ENCODE data around the gene PTPRT.

PTPRT gene

GRCh38 chr20:42085366-42085765 is 1104.3 kb downstream of the PTPRT start:
- no peak for DNase-seq

GRCh38 chr20:42083280-42083679 is 1106.4 kb downstream of the PTPRT start:
- no peak for DNase-seq

GRCh38 chr20:42082611-42083010 is 1107.1 kb downstream of the PTPRT start:
- no peak for DNase-seq

- no peak for DNase-seq
Measured at GRCh38 chr20:42080956-42081355, 1108.8 kb downstream of the PTPRT start.

- no peak for DNase-seq
Measured at GRCh38 chr20:42074944-42075343, 1114.8 kb downstream of the PTPRT start.

DNA sequence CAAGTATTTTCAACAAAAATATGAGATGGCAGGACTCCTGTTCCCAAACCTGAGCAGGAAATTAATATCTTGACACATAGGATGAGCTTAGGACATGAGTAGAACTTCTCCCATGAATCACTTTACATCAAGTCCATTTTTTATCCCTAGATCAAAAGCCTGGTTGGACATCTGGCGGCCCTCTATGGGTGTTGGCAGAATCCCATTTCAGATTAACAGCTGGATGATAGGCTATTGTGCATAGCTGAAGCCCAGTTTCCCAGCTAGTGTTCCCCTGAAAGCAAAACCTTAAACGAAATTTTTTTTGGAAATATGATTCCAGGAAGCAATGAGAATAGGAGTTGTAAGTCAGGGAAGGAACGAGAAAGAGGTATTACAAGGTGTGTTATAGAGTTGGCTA is 1122.1 kb downstream of the PTPRT start:
- no peak for DNase-seq

- no peak for DNase-seq
Measured at GRCh38 chr20:42067174-42067573, 1122.5 kb downstream of the PTPRT start.

- no peak for DNase-seq
Measured at GRCh38 chr20:42063141-42063540, 1126.6 kb downstream of the PTPRT start.

GRCh38 chr20:42053350-42053749 is 1136.4 kb downstream of the PTPRT start:
- DNase-seq: no peak

DNA sequence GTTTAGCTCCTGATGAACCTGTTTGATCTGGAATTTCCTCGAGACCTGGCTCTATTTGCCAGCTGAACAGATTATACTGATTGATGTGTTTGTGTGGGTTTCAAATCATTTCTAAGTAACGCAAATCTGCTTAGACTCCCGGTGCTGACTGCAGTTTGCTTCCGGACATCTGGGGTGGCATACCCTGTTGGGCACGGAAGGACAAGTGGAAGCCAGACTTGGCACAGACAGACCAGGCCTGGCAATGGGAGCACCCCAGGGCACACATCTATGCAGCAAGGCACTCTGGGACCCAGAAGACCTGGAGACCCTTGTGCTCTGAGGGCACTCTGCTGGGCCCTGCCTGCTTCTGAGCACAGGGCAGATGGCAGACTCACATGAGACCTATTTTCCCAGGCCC is 1137.8 kb downstream of the PTPRT start:
- no peak for DNase-seq

- DNase-seq: no peak
Measured at GRCh38 chr20:42046371-42047085, 1143.2 kb downstream of the PTPRT start.

DNA sequence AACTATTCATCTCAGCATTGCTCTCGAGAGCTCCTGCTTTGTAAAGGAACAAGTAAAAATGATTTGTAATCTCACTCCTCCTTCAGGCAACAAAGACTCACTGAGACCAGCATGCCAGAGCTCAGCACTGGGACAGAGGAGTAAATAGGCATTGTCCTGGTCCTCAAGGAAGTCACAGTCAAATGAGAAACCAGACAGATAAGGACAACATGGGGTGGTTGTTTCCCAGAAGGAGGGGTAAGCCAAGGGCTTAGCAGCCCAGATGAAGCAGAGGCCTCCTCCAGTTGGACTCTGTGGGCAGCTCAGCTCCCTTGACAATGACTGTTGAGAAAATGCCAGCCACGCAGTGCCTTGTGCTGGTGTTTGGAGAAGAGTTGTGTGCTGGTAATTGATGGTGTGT is 1145.8 kb downstream of the PTPRT start:
- DNase-seq: no peak

- no peak for DNase-seq
Measured at GRCh38 chr20:42041000-42041565, 1148.6 kb downstream of the PTPRT start.

DNA sequence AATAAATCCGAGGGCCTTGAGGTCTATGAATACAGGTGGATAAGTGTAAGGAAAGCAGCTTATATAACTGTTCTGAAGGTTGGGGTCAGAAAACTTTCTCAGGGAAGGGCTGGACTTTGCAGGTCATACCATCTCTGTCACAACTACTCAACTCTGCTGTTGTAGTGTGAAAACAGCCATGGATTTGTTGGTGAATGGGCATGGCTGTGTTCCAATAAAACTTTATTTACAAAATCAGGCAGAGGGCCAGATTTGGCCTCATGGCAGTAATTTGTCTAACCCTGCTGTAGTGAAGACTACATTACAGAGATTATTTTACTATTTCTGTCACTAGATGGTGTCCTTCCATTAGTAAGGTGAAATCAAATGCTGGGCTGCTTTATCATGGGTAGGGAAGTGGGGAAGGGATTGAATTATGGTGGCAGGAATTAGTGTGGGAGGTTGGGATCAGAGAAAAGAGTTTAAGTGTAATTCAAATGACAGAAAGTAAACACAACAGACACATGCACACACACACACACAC is 1161.9 kb downstream of the PTPRT start:
- DNase-seq: no peak

GRCh38 chr20:42026599-42026998 is 1163.1 kb downstream of the PTPRT start:
- DNase-seq: no peak

- DNase-seq: no peak
Measured at GRCh38 chr20:42024653-42025052, 1165.1 kb downstream of the PTPRT start.
